ENCODE results near the gene RECQL. TPM values are rescaled to one million over a fixed set of nuclear protein-coding genes. Genes with fewer than 3 reads are reported as not detected.
A peak's percentile ranks its signal among the peaks of the same experiment; 100 is the strongest.

The RECQL gene
- total and polyA plus RNA-seq, 4 donors: 13.6 to 47.0 (median 28.6) TPM

DNA sequence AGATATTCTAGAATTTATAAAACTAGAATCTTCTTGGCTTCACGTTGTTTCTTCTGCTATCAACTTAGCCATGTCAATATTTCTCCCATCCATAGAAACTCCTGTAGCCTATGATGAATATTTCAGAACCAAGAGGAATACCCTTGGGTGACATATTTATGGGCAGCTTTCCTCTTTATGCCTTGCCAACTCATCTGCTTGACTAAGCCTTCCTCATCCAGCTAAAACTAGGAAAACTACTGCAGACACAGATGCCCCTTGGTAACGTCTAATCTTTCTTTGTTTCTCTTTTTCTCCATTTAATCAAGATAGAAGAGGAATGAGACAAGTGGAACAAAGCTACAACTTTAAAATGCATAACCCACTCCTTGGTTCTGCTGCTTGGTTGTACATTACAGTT, 6.4 kb upstream of the RECQL start:
- Histone ChIP-seq H3K9me3 (ENCODE audit: control insufficient read depth, insufficient read depth, low read length) (no peaks in the 10 kb centered on the region), H3K4me1 (ENCODE audit: control insufficient read depth, insufficient read depth, low read length) (peaks cover 2% of the 10 kb centered on the region), H3K27ac (ENCODE audit: low read depth, low read length) (no peak overlapping the region), H3K27me3 (ENCODE audit: control insufficient read depth, insufficient read depth, low read length) (no peaks in the 10 kb centered on the region), H3K4me3 (ENCODE audit: low read depth, low read length) (no peak overlapping the region), H3K36me3 (ENCODE audit: control insufficient read depth, insufficient read depth, low read length) (peaks cover 8% of the 10 kb centered on the region)
- WGBS (ENCODE audit: insufficient coverage): no CpG with 5 or more reads among the region's 2 CpGs
- peak in 2 of 6 donors; percentile 6 to 9 for DNase-seq (ENCODE audit: low read depth in 4 of 6, low spot score in 6 of 6)

DNA sequence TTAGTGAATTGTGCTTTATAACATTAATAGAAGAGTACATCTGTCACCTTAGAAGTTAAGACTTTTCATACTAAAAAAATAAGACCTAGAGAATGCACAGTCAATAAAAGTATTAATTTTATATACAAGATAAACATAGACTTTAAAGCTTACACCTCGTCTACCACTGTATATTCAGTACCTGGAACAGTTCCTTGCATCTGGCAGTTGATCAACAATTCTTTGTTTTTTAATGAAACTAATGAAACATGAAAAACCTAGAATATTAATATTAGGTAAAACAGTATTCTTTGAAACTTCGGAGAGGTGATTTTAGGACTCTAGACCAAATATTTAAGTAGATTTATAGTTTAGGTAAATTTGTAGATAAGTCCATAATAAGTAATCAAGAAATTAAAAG, 4.5 kb upstream of the RECQL start:
- Histone ChIP-seq H3K4me1 (ENCODE audit: control insufficient read depth, insufficient read depth, low read length) (peaks cover 4% of the 10 kb centered on the region), H3K36me3 (ENCODE audit: control insufficient read depth, insufficient read depth, low read length) (peaks cover 4% of the 10 kb centered on the region), H3K27me3 (ENCODE audit: control insufficient read depth, insufficient read depth, low read length) (no peaks in the 10 kb centered on the region), H3K4me3 (ENCODE audit: low read depth, low read length) (no peak overlapping the region), H3K9me3 (ENCODE audit: control insufficient read depth, insufficient read depth, low read length) (no peaks in the 10 kb centered on the region), H3K27ac (ENCODE audit: low read depth, low read length) (no peak overlapping the region)
- WGBS (ENCODE audit: insufficient coverage): no CpG with 5 or more reads among the region's 2 CpGs
- DNase-seq (ENCODE audit: low read depth in 4 of 6, low spot score in 6 of 6): no peak

DNA sequence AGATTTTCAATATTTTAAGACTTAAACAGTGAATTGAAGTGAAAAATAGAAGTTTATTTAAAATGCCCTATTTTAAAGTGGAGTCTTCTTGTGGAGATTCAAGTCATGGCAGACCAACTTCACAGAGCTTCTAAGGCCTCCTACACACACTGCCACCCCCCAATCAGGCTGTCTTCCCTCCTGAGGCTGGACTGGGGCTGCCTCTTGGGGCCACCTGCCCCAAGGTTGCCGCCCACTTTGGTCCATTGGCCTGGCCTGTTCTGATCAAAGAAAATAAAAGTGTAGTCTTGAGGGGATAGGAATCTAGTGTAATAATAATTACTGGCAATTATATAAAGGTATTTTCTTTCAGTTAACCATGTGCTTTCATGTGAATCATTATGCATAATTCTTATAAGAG, 1.4 kb upstream of the RECQL start:
- DNase-seq (ENCODE audit: low read depth in 4 of 6, low spot score in 6 of 6): no peak
- Histone ChIP-seq H3K36me3 (ENCODE audit: control insufficient read depth, insufficient read depth, low read length) (no peaks in the 10 kb centered on the region), H3K27ac (ENCODE audit: low read depth, low read length) (no peak overlapping the region), H3K9me3 (ENCODE audit: control insufficient read depth, insufficient read depth, low read length) (no peaks in the 10 kb centered on the region), H3K4me3 (ENCODE audit: low read depth, low read length) (no peak overlapping the region), H3K4me1 (ENCODE audit: control insufficient read depth, insufficient read depth, low read length) (peaks cover 4% of the 10 kb centered on the region), H3K27me3 (ENCODE audit: control insufficient read depth, insufficient read depth, low read length) (no peaks in the 10 kb centered on the region)
- WGBS (ENCODE audit: insufficient coverage): no CpG with 5 or more reads among the region's 1 CpG

- H3K27me3 ChIP-seq (ENCODE audit: control insufficient read depth, insufficient read depth, low read length): no peaks in the 10 kb centered on the region
- H3K36me3 ChIP-seq (ENCODE audit: control insufficient read depth, insufficient read depth, low read length): no peaks in the 10 kb centered on the region
- DNase-seq (ENCODE audit: low read depth in 4 of 6, low spot score in 6 of 6): peak in 2 of 6 donors; percentile 2 to 54
- H3K9me3 ChIP-seq (ENCODE audit: control insufficient read depth, insufficient read depth, low read length): no peaks in the 10 kb centered on the region
- WGBS (ENCODE audit: insufficient coverage): 0% methylated on average over 11 of the region's 14 CpGs
- peak overlapping the region; percentile 98 for H3K4me3 ChIP-seq (ENCODE audit: low read depth, low read length)
- peaks cover 4% of the 10 kb centered on the region for H3K4me1 ChIP-seq (ENCODE audit: control insufficient read depth, insufficient read depth, low read length)
- peak overlapping the region; percentile 94 for H3K27ac ChIP-seq (ENCODE audit: low read depth, low read length)
Measured at GRCh38 chr12:21502164-21502496, 695 bp upstream of the RECQL start.

- DNase-seq (ENCODE audit: low read depth in 4 of 6, low spot score in 6 of 6): no peak
- H3K27ac ChIP-seq (ENCODE audit: low read depth, low read length): peak overlapping the region; percentile 84
- peaks cover 4% of the 10 kb centered on the region for H3K4me1 ChIP-seq (ENCODE audit: control insufficient read depth, insufficient read depth, low read length)
- no peaks in the 10 kb centered on the region for H3K9me3 ChIP-seq (ENCODE audit: control insufficient read depth, insufficient read depth, low read length)
- H3K36me3 ChIP-seq (ENCODE audit: control insufficient read depth, insufficient read depth, low read length): no peaks in the 10 kb centered on the region
- no peaks in the 10 kb centered on the region for H3K27me3 ChIP-seq (ENCODE audit: control insufficient read depth, insufficient read depth, low read length)
- peak overlapping the region; percentile 98 for H3K4me3 ChIP-seq (ENCODE audit: low read depth, low read length)
- 0% methylated on average over 1 of the region's 8 CpGs for WGBS (ENCODE audit: insufficient coverage)
Measured at GRCh38 chr12:21500786-21501257, 613 bp downstream of the RECQL start.

DNA sequence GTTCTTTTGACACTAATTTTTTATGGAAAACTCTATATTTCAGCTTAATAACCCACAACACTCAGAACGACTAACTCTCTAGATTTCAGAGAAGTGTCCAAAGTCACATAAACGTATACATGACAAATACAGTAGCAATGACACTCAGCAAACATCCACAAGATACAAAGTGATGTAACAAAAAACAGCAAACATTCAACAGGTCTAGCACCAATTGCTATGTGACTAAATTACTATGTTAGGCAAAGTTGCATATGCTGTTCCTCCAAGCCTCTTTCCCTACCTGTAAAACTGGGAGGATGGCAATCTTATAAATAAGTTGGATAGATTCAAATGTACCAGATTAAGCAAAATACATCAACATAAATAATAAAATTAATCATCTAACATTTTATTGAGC, 1.7 kb downstream of the RECQL start:
- Histone ChIP-seq H3K36me3 (ENCODE audit: control insufficient read depth, insufficient read depth, low read length) (peaks cover 5% of the 10 kb centered on the region), H3K4me3 (ENCODE audit: low read depth, low read length) (no peak overlapping the region), H3K27me3 (ENCODE audit: control insufficient read depth, insufficient read depth, low read length) (no peaks in the 10 kb centered on the region), H3K27ac (ENCODE audit: low read depth, low read length) (no peak overlapping the region), H3K9me3 (ENCODE audit: control insufficient read depth, insufficient read depth, low read length) (no peaks in the 10 kb centered on the region), H3K4me1 (ENCODE audit: control insufficient read depth, insufficient read depth, low read length) (peaks cover 4% of the 10 kb centered on the region)
- DNase-seq (ENCODE audit: low read depth in 4 of 6, low spot score in 6 of 6): no peak
- 83% methylated on average over 1 of the region's 2 CpGs for WGBS (ENCODE audit: insufficient coverage)

DNA sequence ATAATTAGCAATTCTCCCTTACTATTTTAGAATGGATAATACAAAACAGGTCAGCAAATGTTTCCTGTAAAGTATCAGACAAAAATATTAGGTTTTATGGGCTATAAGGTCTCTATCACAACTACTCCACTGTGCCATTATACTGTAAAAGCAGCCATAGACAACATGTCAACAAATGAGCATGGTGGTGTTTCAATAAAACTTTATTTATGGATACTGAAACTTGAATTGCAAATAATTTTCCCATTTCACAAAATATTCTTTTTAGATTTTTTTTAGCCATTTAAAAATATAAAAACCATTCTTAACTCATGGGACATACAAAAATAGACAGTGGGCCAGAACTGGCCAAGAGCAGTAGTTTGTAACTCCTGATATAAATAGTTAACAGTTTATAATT, 15.4 kb downstream of the RECQL start:
- no peak overlapping the region for H3K27ac ChIP-seq (ENCODE audit: low read depth, low read length)
- no peak overlapping the region for H3K4me3 ChIP-seq (ENCODE audit: low read depth, low read length)
- no peaks in the 10 kb centered on the region for H3K9me3 ChIP-seq (ENCODE audit: control insufficient read depth, insufficient read depth, low read length)
- H3K36me3 ChIP-seq (ENCODE audit: control insufficient read depth, insufficient read depth, low read length): peaks cover 12% of the 10 kb centered on the region
- no peak for DNase-seq (ENCODE audit: low read depth in 4 of 6, low spot score in 6 of 6)
- no peaks in the 10 kb centered on the region for H3K4me1 ChIP-seq (ENCODE audit: control insufficient read depth, insufficient read depth, low read length)
- no peaks in the 10 kb centered on the region for H3K27me3 ChIP-seq (ENCODE audit: control insufficient read depth, insufficient read depth, low read length)

GRCh38 chr12:21483531-21483930, 17.9 kb downstream of the RECQL start:
- Histone ChIP-seq H3K4me3 (ENCODE audit: low read depth, low read length) (no peak overlapping the region), H3K36me3 (ENCODE audit: control insufficient read depth, insufficient read depth, low read length) (peaks cover 18% of the 10 kb centered on the region), H3K9me3 (ENCODE audit: control insufficient read depth, insufficient read depth, low read length) (no peaks in the 10 kb centered on the region), H3K27me3 (ENCODE audit: control insufficient read depth, insufficient read depth, low read length) (no peaks in the 10 kb centered on the region), H3K4me1 (ENCODE audit: control insufficient read depth, insufficient read depth, low read length) (no peaks in the 10 kb centered on the region), H3K27ac (ENCODE audit: low read depth, low read length) (no peak overlapping the region)
- DNase-seq (ENCODE audit: low read depth in 4 of 6, low spot score in 6 of 6): peak in 1 of 6 donors; percentile 73
- no CpG with 5 or more reads among the region's 3 CpGs for WGBS (ENCODE audit: insufficient coverage)

GRCh38 chr12:21478756-21479455, 22.5 kb downstream of the RECQL start:
- H3K27me3 ChIP-seq (ENCODE audit: control insufficient read depth, insufficient read depth, low read length): no peaks in the 10 kb centered on the region
- H3K36me3 ChIP-seq (ENCODE audit: control insufficient read depth, insufficient read depth, low read length): peaks cover 15% of the 10 kb centered on the region
- H3K4me3 ChIP-seq (ENCODE audit: low read depth, low read length): no peak overlapping the region
- no peaks in the 10 kb centered on the region for H3K9me3 ChIP-seq (ENCODE audit: control insufficient read depth, insufficient read depth, low read length)
- 92% methylated on average over 8 of the region's 10 CpGs for WGBS (ENCODE audit: insufficient coverage)
- DNase-seq (ENCODE audit: low read depth in 4 of 6, low spot score in 6 of 6): no peak
- no peak overlapping the region for H3K27ac ChIP-seq (ENCODE audit: low read depth, low read length)
- no peaks in the 10 kb centered on the region for H3K4me1 ChIP-seq (ENCODE audit: control insufficient read depth, insufficient read depth, low read length)

- H3K27ac ChIP-seq (ENCODE audit: low read depth, low read length): no peak overlapping the region
- no peaks in the 10 kb centered on the region for H3K4me1 ChIP-seq (ENCODE audit: control insufficient read depth, insufficient read depth, low read length)
- H3K4me3 ChIP-seq (ENCODE audit: low read depth, low read length): no peak overlapping the region
- no peaks in the 10 kb centered on the region for H3K27me3 ChIP-seq (ENCODE audit: control insufficient read depth, insufficient read depth, low read length)
- H3K36me3 ChIP-seq (ENCODE audit: control insufficient read depth, insufficient read depth, low read length): peaks cover 11% of the 10 kb centered on the region
- WGBS (ENCODE audit: insufficient coverage): no CpG with 5 or more reads among the region's 3 CpGs
- H3K9me3 ChIP-seq (ENCODE audit: control insufficient read depth, insufficient read depth, low read length): no peaks in the 10 kb centered on the region
- no peak for DNase-seq (ENCODE audit: low read depth in 4 of 6, low spot score in 6 of 6)
Measured at GRCh38 chr12:21476949-21477348, 24.5 kb downstream of the RECQL start.
